Fibroblast of the aortic adventitia (primary cell): ENCODE data around the gene SUN1. TPM values are rescaled to one million over a fixed set of nuclear protein-coding genes. Genes with fewer than 3 reads are reported as not detected.
"Not testable (repeated sequence)": the region's sequence is repeated elsewhere in the genome, so short reads cannot be mapped to it uniquely, and the experiment has no call there.

Experiments
- DNase-seq: peaks from one replicate; pipeline ENCODE4 v3.0.0-alpha.2; 2010; ENCODE audit warnings: low read depth
- H3K4me3 ChIP-seq: 2 replicates; pipeline ENCODE4 v1.5.1; 2011; ENCODE audit warnings: low read depth, mild to moderate bottlenecking, control low read depth, low read length, moderate library complexity
- total RNA-seq: library from RNA; depleted of rRNA; stranded (reverse); fragments of >200 nt; gene quantifications from 2 replicates; pipeline ENCODE4 v1.2.3, GENCODE V29; 2012; ENCODE audit warnings: low replicate concordance
- TF ChIP-seq, protein P1 (sequence below): IDR thresholded peaks from 2 replicates; pipeline ENCODE4 v1.5.1; 2011; ENCODE audit warnings: mild to moderate bottlenecking, low read length, control low read depth, inconsistent platforms; ENCODE audit not compliant: insufficient read depth

SUN1 gene
- total RNA-seq, 1 donor: 211 TPM

DNA sequence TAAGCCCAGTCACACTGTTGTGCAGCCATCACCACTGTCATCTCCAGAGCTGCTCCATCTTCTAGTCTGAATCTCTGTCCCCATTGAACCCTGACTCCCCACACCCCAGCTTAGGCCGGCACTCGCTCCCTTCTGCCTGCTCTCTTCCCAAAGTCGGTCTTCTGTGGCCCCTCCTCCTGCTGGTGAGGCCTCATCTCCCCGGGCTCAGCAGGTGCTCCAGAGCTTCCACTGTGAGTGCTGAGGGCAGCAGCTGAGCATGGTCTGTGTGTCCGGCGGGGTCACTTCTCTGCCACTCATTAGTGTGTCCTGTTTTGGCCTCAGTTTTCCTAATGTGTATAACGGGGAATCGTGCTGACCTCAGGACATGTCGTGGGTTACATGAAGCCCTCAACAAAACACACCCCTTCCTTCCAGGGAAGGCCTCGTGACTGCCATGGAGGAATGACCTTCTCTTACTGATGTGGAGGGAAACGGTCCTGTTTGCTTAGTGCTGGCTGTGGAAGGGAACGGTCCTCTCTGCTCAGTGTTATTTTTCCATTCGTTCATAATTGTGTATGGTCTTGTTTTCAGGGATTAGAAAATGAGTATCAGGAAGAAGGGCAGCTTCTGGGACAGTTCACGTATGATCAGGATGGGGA is 39.7 kb downstream of the SUN1 start:
- no peak overlapping the region for H3K4me3 ChIP-seq
- TF ChIP-seq, protein P1, sequence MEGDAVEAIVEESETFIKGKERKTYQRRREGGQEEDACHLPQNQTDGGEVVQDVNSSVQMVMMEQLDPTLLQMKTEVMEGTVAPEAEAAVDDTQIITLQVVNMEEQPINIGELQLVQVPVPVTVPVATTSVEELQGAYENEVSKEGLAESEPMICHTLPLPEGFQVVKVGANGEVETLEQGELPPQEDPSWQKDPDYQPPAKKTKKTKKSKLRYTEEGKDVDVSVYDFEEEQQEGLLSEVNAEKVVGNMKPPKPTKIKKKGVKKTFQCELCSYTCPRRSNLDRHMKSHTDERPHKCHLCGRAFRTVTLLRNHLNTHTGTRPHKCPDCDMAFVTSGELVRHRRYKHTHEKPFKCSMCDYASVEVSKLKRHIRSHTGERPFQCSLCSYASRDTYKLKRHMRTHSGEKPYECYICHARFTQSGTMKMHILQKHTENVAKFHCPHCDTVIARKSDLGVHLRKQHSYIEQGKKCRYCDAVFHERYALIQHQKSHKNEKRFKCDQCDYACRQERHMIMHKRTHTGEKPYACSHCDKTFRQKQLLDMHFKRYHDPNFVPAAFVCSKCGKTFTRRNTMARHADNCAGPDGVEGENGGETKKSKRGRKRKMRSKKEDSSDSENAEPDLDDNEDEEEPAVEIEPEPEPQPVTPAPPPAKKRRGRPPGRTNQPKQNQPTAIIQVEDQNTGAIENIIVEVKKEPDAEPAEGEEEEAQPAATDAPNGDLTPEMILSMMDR: no peak
- no peak for DNase-seq

- not testable (repeated sequence) for H3K4me3 ChIP-seq, DNase-seq
These were observed 40.4 kb downstream of the SUN1 start for GRCh38 chr7:872685-873084.

DNA sequence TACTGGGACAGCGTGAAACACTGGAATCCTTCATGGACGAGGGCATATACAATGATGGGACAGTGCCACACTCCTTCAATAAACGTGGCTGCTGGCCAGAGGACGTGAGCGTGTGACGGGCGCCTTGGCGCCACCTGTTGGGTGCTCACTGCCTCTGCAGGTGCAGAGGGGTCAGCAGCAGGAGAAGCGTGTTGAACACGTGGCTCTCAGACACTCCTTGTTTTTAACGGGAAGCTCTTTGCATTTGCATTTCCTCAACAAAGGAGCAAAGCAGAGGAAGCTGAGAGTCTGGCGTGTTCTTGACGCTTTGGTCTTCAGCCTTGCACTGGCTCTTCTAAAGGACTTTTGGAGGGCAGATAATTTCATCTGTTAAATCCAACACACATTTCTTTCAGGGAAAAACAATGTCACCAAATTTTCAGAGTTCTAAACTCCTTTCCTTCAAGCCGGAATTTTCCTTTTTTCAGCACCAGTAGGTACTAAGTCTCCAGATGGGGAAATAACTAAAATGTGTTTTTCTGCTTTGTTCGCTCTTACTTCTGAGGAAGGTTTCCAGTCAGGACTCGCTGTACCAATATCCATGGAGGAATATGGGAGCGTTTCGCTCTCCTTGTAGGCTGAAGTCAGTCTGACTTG is 41.2 kb downstream of the SUN1 start:
- peak; percentile 77 for DNase-seq
- H3K4me3 ChIP-seq: no peak overlapping the region
- TF ChIP-seq, protein P1: peak; percentile 96

- DNase-seq: no peak
- TF ChIP-seq, protein P1: no peak
These were observed 41.9 kb downstream of the SUN1 start for GRCh38 chr7:874031-874749.

DNA sequence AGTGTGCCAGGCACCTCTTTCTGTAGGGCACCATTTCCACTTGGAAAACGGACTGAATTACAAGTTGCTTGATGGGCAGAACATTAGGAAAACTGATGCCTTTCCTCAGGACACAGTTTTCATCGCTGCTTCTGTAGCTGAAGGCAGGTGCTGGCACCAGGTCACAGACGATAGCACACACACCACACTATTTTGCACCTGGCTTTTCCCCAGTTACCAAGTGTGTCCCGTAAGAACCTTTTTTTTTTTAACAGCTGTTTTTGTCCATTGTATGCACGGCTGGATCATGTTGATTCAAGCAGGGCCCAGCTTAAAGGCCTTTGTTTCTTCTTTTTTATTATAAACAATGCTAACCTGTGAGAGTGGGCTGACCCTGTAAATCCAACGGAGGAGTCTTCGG is 42.8 kb downstream of the SUN1 start:
- DNase-seq: no peak
- H3K4me3 ChIP-seq: no peak overlapping the region
- TF ChIP-seq, protein P1: no peak

More at GRCh38 chr7:874031-874749, 41.9 kb downstream of the SUN1 start:
- no peak overlapping the region for H3K4me3 ChIP-seq

DNA sequence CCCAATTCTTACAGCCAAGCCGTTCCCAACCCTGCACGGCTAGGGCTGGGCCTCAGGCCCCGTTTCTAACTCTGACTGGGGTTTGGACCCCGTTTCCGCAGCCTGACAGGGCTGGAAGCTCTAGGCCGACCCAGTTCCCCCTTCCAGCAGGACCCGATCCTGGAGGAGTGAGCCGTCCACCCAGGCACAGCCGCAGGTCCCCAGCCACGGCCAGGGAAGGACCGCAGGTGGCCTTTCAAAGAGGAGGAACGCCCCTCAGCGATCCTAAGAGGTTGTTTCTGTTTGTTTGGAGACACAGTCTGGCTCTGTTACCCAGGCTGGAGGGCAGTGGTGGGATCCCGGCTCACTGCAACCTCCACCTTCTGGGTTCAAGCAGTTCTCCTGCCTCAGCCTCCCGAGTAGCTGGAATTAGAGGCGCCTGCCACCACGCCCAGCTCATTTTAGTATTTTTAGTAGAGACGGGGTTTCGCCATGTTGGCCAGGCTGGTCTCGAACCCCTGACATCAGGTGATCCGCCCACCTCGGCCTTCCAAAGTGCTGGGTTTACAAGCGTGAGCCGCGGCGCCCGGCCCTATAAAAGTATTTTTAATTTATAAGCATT is 43.3 kb downstream of the SUN1 start:
- peak overlapping the region; percentile 50 for H3K4me3 ChIP-seq
- TF ChIP-seq, protein P1: no peak
- DNase-seq: no peak
